SK-N-SH (cell line): ENCODE data around the gene CDH23. TPM values are rescaled to one million over a fixed set of nuclear protein-coding genes. Genes with fewer than 3 reads are reported as not detected.
A peak's percentile ranks its signal among the peaks of the same experiment; 100 is the strongest.

Experiments used
- CTCF ChIA-PET: fragments of 300-600, 350-600 bp; formaldehyde crosslinking; extraction: SDS; loops from one replicate; lab custom pipeline; 2021; lab: Yijun Ruan, JAX
- POLR2A ChIA-PET: fragments of 350-600 bp; sonication (Branson Sonifier 250); formaldehyde crosslinking; extraction: SDS; loops from one replicate; lab custom pipeline; 2020; ENCODE audit warnings: antibody characterized with exemption, inconsistent platforms; lab: Yijun Ruan, JAX
- DNase-seq: peaks from one replicate; pipeline ENCODE4 v3.0.0; 2012
- H2AFZ ChIP-seq: fragments of 200-600 bp; sonication (generic); 2 replicates; pipeline ENCODE4 v1.8.1; 2016; ENCODE audit warnings: antibody characterized with exemption, mild to moderate bottlenecking, low read depth
- H3F3A ChIP-seq: fragments of 200-600 bp; sonication (generic); replicated peaks from 2 replicates; pipeline ENCODE3; 2016; ENCODE audit warnings: antibody characterized with exemption, mild to moderate bottlenecking; ENCODE audit not compliant: insufficient read depth
- H3K27ac ChIP-seq, 2 experiments: fragments of 200-500 bp in 1 of 2; fragments of 200-600 bp in 1 of 2; sonication (Bioruptor generic) in 1 of 2; sonication (generic), shearing (Covaris generic) in 1 of 2; 2 replicates each; pipeline versions ENCODE4 v1.5.1 to v1.6.1; 2014 to 2016; ENCODE audit warnings: low read depth in 2 of 2, inconsistent platforms in 1 of 2, low read length in 1 of 2, mild to moderate bottlenecking in 1 of 2, mixed read lengths in 1 of 2
- H3K27me3 ChIP-seq: fragments of 200-600 bp; sonication (generic), shearing (Covaris generic); 2 replicates; pipeline ENCODE4 v1.6.1; 2016; ENCODE audit warnings: mixed run types; ENCODE audit not compliant: insufficient read depth
- H3K36me3 ChIP-seq, 2 experiments: fragments of 200-500 bp in 1 of 2; fragments of 200-600 bp in 1 of 2; sonication (Bioruptor generic) in 1 of 2; sonication (generic) in 1 of 2; replicated peaks in 1 of 2; 2 replicates each; pipeline versions ENCODE3 to v1.5.1; 2014 to 2016; ENCODE audit warnings: low read length in 1 of 2, mild to moderate bottlenecking in 1 of 2; ENCODE audit not compliant: insufficient read depth in 2 of 2, control insufficient read depth in 1 of 2
- H3K4me1 ChIP-seq, 2 experiments: fragments of 200-500 bp in 1 of 2; fragments of 200-600 bp in 1 of 2; sonication (Bioruptor generic) in 1 of 2; sonication (generic), shearing (Covaris generic) in 1 of 2; 2 replicates each; pipeline versions ENCODE4 v1.5.1 to v1.6.1; 2014 to 2016; ENCODE audit warnings: low read depth in 1 of 2, low read length in 1 of 2, mixed run types in 1 of 2; ENCODE audit not compliant: insufficient read depth in 2 of 2, control insufficient read depth in 1 of 2
- H3K4me2 ChIP-seq: fragments of 200-600 bp; sonication (generic), shearing (Covaris generic); 2 replicates; pipeline ENCODE4 v1.6.1; 2017; ENCODE audit warnings: mixed run types
- H3K4me3 ChIP-seq, 2 experiments: fragments of 200-500 bp in 1 of 2; fragments of 200-600 bp in 1 of 2; sonication (Bioruptor generic) in 1 of 2; sonication (generic), shearing (Covaris generic) in 1 of 2; 2 replicates each; pipeline versions ENCODE4 v1.5.1 to v1.8.1; 2014 to 2016; ENCODE audit warnings: low read depth in 2 of 2, inconsistent platforms in 1 of 2, low read length in 1 of 2, mild to moderate bottlenecking in 1 of 2, mixed read lengths in 1 of 2, moderate library complexity in 1 of 2
- H3K79me2 ChIP-seq: fragments of 200-600 bp; sonication (generic); 2 replicates; pipeline ENCODE4 v1.8.1; 2017; ENCODE audit warnings: mild to moderate bottlenecking; ENCODE audit not compliant: insufficient read depth
- H3K9ac ChIP-seq: fragments of 200-600 bp; sonication (generic); 2 replicates; pipeline ENCODE4 v1.6.1; 2017; ENCODE audit warnings: mixed run types
- H3K9me2 ChIP-seq: fragments of 200-600 bp; sonication (generic); 2 replicates; pipeline ENCODE4 v1.6.1; 2017; ENCODE audit warnings: mixed run types
- H3K9me3 ChIP-seq: fragments of 200-600 bp; sonication (generic); 2 replicates; pipeline ENCODE4 v1.6.1; 2017; ENCODE audit warnings: mixed run types, mild to moderate bottlenecking, moderate library complexity
- H4K20me1 ChIP-seq: fragments of 200-600 bp; sonication (generic); 2 replicates; pipeline ENCODE4 v1.6.1; 2017; ENCODE audit warnings: mild to moderate bottlenecking, mixed run types; ENCODE audit not compliant: insufficient read depth
- REST ChIP-seq: IDR thresholded peaks from 2 replicates; pipeline ENCODE4 v1.6.1; 2012; ENCODE audit warnings: mild to moderate bottlenecking, low read depth, low read length, moderate library complexity
- USF2 ChIP-seq: fragments of 150-350 bp; IDR thresholded peaks from 2 replicates; pipeline ENCODE4 v1.6.1; 2017; ENCODE audit warnings: antibody characterized with exemption, low read length, low read depth, borderline replicate concordance
- WGBS: methylation state at CpG from one replicate; pipeline ENCODE4 v1.1.6; 2017; ENCODE audit warnings: low lambda C conversion rate; 5-methylcytosine and 5-hydroxymethylcytosine counted together
- polyA plus RNA-seq, 3 experiments: library from polyadenylated mRNA; depleted of rRNA; stranded (reverse); fragments of >200 nt; gene quantifications; 2 replicates each; pipeline ENCODE4 v1.2.3, GENCODE V29; 2012
- TF ChIP-seq, protein P1 (sequence below): IDR thresholded peaks from 2 replicates; pipeline ENCODE4 v1.4.0; 2012; ENCODE audit warnings: low read depth

The CDH23 gene
- polyA plus RNA-seq, 1 of the 3 experiments (the other 2 are of a cell fraction), result 0.03 TPM

GRCh38 chr10:71753091-71753959 is 356.6 kb downstream of the CDH23 start:
- peaks cover 0 to 24% of the 10 kb centered on the region in 2 experiments; a peak in 1 of 4 replicates for H3K4me1 ChIP-seq
- WGBS, result 81% methylated on average over 14 of the region's 15 CpGs
- CTCF ChIA-PET, result interaction anchor here (0.8 to 1.5 kb wide), 5 partner anchors 9 to 57 kb away, joined by 3 to 10 read pairs (median 4); partner anchors contain the start of gene VSIR

More at GRCh38 chr10:71753091-71753959, 356.6 kb downstream of the CDH23 start:
- no peaks in the 10 kb centered on the region for H3F3A ChIP-seq
- H3K9me2 ChIP-seq, result no peaks in the 10 kb centered on the region
- H3K9ac ChIP-seq, result no peak overlapping the region
- no peaks in the 10 kb centered on the region for H4K20me1 ChIP-seq
- no peak overlapping the region for H3K4me2 ChIP-seq
- no peak overlapping the region for H3K27ac ChIP-seq
- no peak overlapping the region for H3K4me3 ChIP-seq
- no peak for DNase-seq
- no peaks in the 10 kb centered on the region for H3K9me3 ChIP-seq
- H3K27me3 ChIP-seq, result no peaks in the 10 kb centered on the region
- POLR2A ChIA-PET, result interaction anchor here (1.5 kb wide), 1 partner anchor 128 kb away, joined by 4 read pairs; no protein-coding TSS in a partner anchor
- TF ChIP-seq REST (peak; percentile 77), USF2 (no peak)
- TF ChIP-seq, protein P1, sequence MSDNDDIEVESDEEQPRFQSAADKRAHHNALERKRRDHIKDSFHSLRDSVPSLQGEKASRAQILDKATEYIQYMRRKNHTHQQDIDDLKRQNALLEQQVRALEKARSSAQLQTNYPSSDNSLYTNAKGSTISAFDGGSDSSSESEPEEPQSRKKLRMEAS, result no peak
- H3K36me3 ChIP-seq, result no peaks in the 10 kb centered on the region
- no peak overlapping the region for H2AFZ ChIP-seq
- no peaks in the 10 kb centered on the region for H3K79me2 ChIP-seq
